Natural killer cell (primary cell): ENCODE data around the gene CLDND1. TPM values are rescaled to one million over a fixed set of nuclear protein-coding genes. Genes with fewer than 3 reads are reported as not detected.
A peak's percentile ranks its signal among the peaks of the same experiment; 100 is the strongest.

ENCODE experiments used
- ATAC-seq, 3 donors: fragments of 150-1000 bp in 2 of 3; fragments of 200-7000 bp in 1 of 3; cut with Tn5 transposase; 1 replicate in 1 of 3; 2 replicates in 2 of 3; pipeline ENCODE4 v1.10.0; 2021; ENCODE audit warnings: mild to moderate bottlenecking in 2 of 3, moderate library complexity in 2 of 3
- DNase-seq, 2 donors: peaks; one replicate each; pipeline versions ENCODE4 v3.0.0 to v3.0.0-alpha.2; 2013 to 2021; ENCODE audit warnings: mixed read lengths in 1 of 2
- H3K27ac ChIP-seq: one replicate; pipeline ENCODE4 v1.5.1; 2013; ENCODE audit warnings: mild to moderate bottlenecking, low read length
- H3K27me3 ChIP-seq: one replicate; pipeline ENCODE4 v1.6.1; 2013; ENCODE audit warnings: low read length; ENCODE audit not compliant: control insufficient read depth, insufficient read depth
- H3K36me3 ChIP-seq: one replicate; pipeline ENCODE4 v1.6.1; 2013; ENCODE audit warnings: low read length; ENCODE audit not compliant: control insufficient read depth, insufficient read depth
- H3K4me1 ChIP-seq: one replicate; pipeline ENCODE4 v1.6.1; 2013; ENCODE audit warnings: low read length; ENCODE audit not compliant: control insufficient read depth, insufficient read depth
- H3K4me3 ChIP-seq: one replicate; pipeline ENCODE4 v1.5.1; 2013; ENCODE audit warnings: low read length
- H3K9me3 ChIP-seq: one replicate; pipeline ENCODE4 v1.6.1; 2013; ENCODE audit warnings: low read length; ENCODE audit not compliant: control insufficient read depth, insufficient read depth
- H3K27ac Mint-ChIP-seq, 2 donors: one replicate each; pipeline ENCODE4 v1.8.0; 2022; ENCODE audit warnings: mild to moderate bottlenecking in 2 of 2, mixed read lengths in 2 of 2, moderate library complexity in 1 of 2
- H3K27me3 Mint-ChIP-seq, 2 donors: one replicate each; pipeline ENCODE4 v1.8.0; 2022; ENCODE audit warnings: low read depth in 2 of 2, mixed read lengths in 2 of 2
- H3K36me3 Mint-ChIP-seq: one replicate; pipeline ENCODE4 v1.8.0; 2022; ENCODE audit warnings: mixed read lengths
- H3K4me1 Mint-ChIP-seq, 2 donors: one replicate each; pipeline ENCODE4 v1.8.0; 2022; ENCODE audit warnings: mixed read lengths in 2 of 2
- H3K4me3 Mint-ChIP-seq: one replicate; pipeline ENCODE4 v1.8.0; 2022; ENCODE audit warnings: mild to moderate bottlenecking, moderate library complexity, mixed read lengths
- H3K9me3 Mint-ChIP-seq, 2 donors: one replicate each; pipeline ENCODE4 v1.8.0; 2022; ENCODE audit warnings: mixed read lengths in 2 of 2
- WGBS: methylation state at CpG from one replicate; pipeline ENCODE4 v1.1.7; 2013; ENCODE audit warnings: missing lambda C conversion rate; ENCODE audit not compliant: insufficient coverage; 5-methylcytosine and 5-hydroxymethylcytosine counted together
- intact Hi-C: fragments of 100-400 bp; cut with micrococcal nuclease; formaldehyde crosslinking; loops from one replicate; pipeline ENCODE4 v1.14.2; 2022
- total RNA-seq, 4 donors: library from RNA; stranded (reverse); fragments of 120-200 nt in 1 of 4; gene quantifications; one replicate each; pipeline versions ENCODE4 v1.2.3 to v1.2.4, GENCODE V29; 2013 to 2022
- TF ChIP-seq, protein P1 (sequence below): fragments of 200-600 bp; IDR thresholded peaks from one replicate; pipeline ENCODE4 v1.8.0; 2022; ENCODE audit warnings: antibody characterized with exemption

The CLDND1 gene
- total RNA-seq, 3 donors from 2014 or later (not counting 1 experiment from before 2014, with no cell fraction given), result 175 to 220 (median 219) TPM

DNA sequence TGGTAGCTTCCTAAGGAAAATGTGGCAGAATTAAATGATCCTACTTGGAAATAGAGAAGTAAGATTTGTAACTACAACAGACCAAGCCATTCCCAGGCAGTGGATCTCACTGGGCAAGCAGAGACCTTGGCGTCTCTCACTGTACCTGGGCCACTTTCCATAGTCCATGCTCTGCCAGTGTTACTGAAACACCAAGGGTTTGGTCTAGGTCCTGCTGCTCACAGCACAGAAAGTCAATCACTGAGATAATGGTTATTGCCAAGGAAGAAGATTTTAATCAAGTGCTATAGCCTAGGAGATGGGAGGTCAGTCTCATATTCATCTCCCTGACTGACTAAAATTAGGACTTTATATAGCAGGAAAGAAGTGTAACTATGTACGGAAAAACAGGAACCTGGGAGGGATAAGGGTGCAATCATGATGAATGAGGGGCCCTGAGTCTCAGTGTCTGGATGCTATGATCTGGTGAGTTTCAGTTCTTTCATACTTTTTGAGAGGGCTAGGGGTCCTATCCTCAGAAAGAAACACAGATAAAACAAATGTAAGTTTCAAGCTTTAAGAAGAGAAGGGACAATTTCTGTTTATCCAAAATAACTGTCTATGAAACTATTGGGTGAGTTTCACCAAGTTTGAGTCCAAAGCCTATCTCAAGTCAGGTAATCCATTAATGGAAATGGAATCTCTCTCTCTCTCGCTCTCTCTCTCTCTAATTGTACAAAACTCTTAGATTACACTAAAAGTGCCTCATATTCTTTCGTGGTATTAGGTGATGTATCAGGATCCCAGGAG, 29.7 kb upstream of the CLDND1 start:
- Mint-ChIP-seq H3K9me3 (no peaks in the 10 kb centered on the region), H3K36me3 (no peaks in the 10 kb centered on the region), H3K4me1 (peaks cover 43 to 61% of the 10 kb centered on the region in 2 donors), H3K27ac (peak overlapping the region; percentile 68 to 75), H3K27me3 (no peaks in the 10 kb centered on the region), H3K4me3 (peak overlapping the region; percentile 2)
- no peaks in the 10 kb centered on the region for H3K27me3 ChIP-seq
- intact Hi-C loops, result no loop called here
- H3K4me3 ChIP-seq, result no peak overlapping the region
- H3K36me3 ChIP-seq, result no peaks in the 10 kb centered on the region
- 75% methylated on average over 2 of the region's 4 CpGs for WGBS
- TF ChIP-seq, protein P1, sequence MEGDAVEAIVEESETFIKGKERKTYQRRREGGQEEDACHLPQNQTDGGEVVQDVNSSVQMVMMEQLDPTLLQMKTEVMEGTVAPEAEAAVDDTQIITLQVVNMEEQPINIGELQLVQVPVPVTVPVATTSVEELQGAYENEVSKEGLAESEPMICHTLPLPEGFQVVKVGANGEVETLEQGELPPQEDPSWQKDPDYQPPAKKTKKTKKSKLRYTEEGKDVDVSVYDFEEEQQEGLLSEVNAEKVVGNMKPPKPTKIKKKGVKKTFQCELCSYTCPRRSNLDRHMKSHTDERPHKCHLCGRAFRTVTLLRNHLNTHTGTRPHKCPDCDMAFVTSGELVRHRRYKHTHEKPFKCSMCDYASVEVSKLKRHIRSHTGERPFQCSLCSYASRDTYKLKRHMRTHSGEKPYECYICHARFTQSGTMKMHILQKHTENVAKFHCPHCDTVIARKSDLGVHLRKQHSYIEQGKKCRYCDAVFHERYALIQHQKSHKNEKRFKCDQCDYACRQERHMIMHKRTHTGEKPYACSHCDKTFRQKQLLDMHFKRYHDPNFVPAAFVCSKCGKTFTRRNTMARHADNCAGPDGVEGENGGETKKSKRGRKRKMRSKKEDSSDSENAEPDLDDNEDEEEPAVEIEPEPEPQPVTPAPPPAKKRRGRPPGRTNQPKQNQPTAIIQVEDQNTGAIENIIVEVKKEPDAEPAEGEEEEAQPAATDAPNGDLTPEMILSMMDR, result no peak
- DNase-seq (no peak), ATAC-seq (no peak)
- H3K4me1 ChIP-seq, result peaks cover 40% of the 10 kb centered on the region
- peak overlapping the region; percentile 4 for H3K27ac ChIP-seq
- no peaks in the 10 kb centered on the region for H3K9me3 ChIP-seq

DNA sequence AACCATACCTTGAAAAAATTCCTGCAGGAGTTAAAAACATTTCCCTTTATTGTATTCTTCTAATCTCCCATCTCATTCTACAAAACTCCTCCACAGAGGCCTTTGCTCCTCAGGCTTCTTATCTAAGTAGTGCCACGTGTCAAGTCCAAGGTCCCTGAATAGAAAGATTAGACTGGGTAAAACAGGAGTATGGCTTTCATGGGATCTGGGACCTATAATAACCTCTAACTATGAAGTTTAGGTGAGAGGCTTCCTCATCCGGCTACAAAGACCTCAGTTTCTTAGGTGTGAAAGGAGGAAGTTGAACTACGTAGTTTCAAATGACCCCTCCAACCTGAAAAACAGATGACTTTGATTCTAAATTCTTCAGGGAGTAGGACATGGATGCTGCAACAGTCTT, 29.1 kb upstream of the CLDND1 start:
- peaks cover 37 to 54% of the 10 kb centered on the region in 2 donors for H3K4me1 Mint-ChIP-seq

DNA sequence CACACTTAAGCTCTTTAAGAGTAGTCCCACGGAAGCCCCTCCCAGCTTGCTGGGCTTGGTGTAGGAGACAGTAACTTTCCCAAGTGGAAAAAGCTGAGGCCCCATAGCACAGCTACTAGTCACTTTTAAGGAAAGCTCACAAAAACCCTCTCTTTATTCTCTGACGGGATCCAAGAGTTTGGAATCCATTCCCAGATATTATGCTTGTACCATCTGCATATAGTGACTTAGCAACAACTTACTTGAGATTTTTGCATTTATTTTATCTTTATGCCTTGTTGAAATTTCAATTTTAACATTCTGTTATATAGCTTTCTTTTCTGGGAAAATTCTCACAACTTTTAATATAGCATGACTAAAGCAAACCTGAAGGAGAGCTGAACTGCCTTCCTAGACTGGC, 28.5 kb upstream of the CLDND1 start:
- ATAC-seq, result no peak
- Histone ChIP-seq H3K4me1 (peaks cover 36% of the 10 kb centered on the region), H3K36me3 (no peaks in the 10 kb centered on the region), H3K27ac (no peak overlapping the region), H3K9me3 (no peaks in the 10 kb centered on the region), H3K27me3 (no peaks in the 10 kb centered on the region), H3K4me3 (no peak overlapping the region)
- H3K36me3 Mint-ChIP-seq, result no peaks in the 10 kb centered on the region
- H3K4me1 Mint-ChIP-seq, result peaks cover 38 to 54% of the 10 kb centered on the region in 2 donors
- no peaks in the 10 kb centered on the region for H3K27me3 Mint-ChIP-seq
- no peak overlapping the region for H3K4me3 Mint-ChIP-seq
- no peak for DNase-seq
- TF ChIP-seq, protein P1, result no peak
- intact Hi-C loops, result no loop called here
- no peaks in the 10 kb centered on the region for H3K9me3 Mint-ChIP-seq
- peak overlapping the region; percentile 68 to 75 for H3K27ac Mint-ChIP-seq
- WGBS, result 100% methylated on average over 2 of the region's 2 CpGs

More for the DNA sequence above, 29.1 kb upstream of the CLDND1 start:
- Mint-ChIP-seq H3K9me3 (no peaks in the 10 kb centered on the region), H3K36me3 (no peaks in the 10 kb centered on the region), H3K4me3 (peak overlapping the region; percentile 43), H3K27ac (peak overlapping the region; percentile 68 to 75), H3K27me3 (no peaks in the 10 kb centered on the region)
- Histone ChIP-seq H3K4me3 (no peak overlapping the region), H3K36me3 (no peaks in the 10 kb centered on the region), H3K27me3 (no peaks in the 10 kb centered on the region), H3K4me1 (peaks cover 40% of the 10 kb centered on the region), H3K9me3 (no peaks in the 10 kb centered on the region), H3K27ac (peak overlapping the region; percentile 2)
- TF ChIP-seq, protein P1, result no peak
- ATAC-seq, result peak; percentile 39 to 63 (median 54)
- intact Hi-C loops, result no loop called here
- WGBS, result no CpG with 5 or more reads among the region's 3 CpGs
- DNase-seq, result no peak
